ENCODE measurements around the gene ZNF423.

Gene ZNF423

DNA sequence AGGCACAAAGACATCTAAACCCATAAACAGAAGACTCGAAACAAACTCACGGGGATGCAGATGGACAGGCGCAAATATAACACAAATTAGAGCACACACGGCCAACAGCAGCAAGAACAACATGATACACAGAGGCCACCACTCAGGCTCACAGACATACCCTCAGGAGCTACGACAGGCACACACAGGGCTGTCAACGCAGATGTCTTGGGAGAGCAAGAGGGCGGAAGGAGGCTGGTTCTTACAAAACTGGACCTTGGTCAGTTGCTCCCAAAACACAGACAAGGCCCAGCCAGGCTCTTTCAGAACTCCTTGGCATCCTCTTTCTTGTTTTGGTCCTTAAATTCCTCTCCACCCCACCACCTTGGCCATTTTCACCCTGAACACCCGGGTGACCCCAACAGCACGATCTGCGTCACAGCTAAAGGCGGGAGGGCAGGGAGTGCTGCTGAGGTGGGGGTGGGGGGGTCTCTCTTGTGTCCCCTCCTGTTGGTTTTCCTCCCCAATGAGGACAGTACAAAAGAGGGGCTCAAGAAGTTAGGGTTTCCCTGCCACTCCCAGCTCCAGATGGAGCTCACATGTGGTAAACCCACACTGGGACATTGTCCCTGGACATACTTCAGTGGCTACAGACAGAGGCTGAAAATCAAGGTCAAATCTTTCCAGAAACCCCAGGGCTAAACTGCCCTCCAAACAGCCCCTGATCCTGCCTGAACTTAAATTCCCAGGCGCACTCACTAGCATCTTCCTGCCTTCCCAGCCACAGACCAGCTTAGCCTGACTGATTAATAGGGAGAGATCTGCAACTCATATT, 261.0 kb downstream of the ZNF423 start:
- no peak for DNase-seq

DNA sequence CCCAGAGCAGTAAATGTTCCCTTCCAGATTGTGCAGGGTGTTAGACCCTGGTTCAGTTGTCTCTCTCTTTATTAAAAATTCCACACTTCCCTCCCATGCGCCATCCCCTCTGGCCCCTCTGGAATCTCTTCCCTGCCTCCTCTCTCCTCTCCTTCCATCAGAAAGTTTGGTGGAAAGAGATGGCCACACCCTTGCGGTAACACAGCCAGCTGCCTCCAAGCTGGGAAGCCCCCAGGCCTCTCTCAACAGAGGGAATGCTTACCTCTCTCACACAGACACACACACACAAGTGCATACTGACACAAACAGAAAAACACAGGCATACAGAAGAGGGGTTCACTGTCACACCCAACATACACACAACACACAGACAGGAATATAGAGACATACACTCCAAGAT, 261.8 kb downstream of the ZNF423 start:
- DNase-seq = no peak

DNA sequence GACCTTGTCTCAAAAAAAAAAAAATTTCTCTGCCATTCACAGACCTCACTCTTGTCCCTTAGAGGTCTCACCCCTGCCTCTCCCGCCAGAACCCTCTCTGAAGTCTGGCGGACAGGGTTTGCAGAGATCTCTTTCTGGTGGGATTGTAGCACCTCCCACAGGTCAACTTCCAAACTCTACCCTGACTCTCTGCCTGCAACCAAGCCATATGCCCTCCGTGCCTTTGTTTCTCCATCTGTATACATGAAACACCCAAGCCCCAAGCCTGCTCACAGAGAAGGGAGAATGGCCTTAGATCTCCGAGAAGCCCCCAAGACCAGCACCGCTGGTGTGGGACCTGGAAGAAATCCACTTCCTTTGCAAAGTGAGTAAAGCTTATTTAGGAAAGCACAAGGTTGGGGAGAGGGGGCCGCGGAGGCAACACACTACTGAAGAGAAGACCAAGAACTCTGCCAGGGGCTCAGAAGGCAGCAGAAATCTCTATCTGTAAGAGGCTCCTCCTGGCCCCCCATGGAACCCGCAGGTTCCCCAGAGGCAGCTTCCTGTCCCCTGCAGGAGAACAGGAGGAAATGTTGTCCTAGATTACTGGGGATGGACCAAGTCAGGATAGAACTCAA, 262.4 kb downstream of the ZNF423 start:
- DNase-seq = no peak

DNA sequence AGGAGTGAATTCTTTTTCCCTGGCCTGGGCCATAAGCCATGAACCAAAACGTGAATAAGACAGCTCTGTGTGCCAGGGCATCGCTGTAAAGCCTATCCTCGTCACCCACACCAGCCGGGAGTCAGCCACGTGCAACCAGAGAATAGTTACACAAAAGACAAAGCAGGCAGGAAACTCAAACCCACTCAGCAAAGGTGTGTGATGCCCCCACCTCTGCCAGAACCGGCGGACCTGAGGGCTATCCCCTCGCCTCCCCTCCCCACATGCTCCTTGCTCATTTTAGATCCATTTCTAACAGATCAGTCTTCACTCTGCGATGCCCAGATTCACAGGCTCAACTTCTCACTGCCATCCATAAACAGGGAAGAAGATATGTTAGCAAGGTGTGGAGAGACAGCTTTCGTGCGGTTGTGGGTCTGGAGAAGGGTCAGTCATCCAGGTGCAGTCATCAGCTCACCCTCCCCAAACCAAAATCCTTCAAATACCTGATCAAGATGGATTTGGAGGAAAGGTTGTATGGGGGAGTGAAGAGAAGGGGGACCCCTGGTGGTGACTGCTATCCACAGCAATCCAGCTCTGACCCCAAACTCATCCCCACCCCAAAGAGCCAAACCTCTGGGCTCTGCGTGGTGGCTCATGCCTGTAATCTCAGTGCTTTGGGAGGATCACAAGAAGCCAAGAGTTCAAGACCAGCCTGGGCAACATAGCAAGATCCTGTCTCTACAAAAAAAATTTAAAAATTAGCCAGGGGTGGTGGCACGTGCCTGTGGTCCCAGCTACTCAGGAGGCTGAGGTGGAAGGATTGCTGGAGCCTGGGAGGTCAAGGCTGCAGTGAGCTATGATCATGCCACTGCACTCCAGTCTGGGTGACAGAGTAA, 263.1 kb downstream of the ZNF423 start:
- DNase-seq = no peak

DNA sequence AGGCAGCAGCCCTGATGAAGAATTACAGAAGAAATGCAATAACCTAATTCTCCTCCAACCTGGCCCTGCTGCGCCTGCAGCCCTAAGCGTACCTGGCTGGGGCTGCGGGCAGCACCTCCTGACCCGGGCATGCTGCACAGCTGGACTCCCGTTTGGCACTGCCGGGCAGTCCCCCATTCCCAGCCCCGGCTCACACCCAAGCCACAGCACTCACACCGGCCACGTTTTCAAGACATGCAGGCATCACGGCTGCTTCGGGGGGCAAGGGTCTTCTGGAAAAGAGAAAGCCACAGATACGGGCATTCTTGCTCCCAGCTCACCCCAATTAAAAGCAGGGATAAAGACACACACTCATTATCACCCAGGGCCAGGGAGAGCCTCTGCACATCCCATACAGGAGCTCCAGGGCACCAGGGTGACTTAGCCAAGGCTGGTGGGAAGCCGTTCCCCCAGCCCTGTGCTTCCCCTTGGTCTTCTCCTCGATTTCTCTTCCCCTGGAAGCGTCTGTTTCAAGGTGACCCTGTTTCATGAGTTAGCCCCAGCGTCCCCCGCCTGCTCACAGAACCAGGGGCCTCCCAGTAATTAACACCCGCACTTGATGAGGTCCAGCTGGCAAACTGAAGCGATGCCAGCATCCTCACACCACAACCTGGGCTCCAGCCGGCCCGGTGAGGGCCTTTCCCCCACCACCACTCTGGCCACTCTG, 265.6 kb downstream of the ZNF423 start:
- DNase-seq = no peak

DNA sequence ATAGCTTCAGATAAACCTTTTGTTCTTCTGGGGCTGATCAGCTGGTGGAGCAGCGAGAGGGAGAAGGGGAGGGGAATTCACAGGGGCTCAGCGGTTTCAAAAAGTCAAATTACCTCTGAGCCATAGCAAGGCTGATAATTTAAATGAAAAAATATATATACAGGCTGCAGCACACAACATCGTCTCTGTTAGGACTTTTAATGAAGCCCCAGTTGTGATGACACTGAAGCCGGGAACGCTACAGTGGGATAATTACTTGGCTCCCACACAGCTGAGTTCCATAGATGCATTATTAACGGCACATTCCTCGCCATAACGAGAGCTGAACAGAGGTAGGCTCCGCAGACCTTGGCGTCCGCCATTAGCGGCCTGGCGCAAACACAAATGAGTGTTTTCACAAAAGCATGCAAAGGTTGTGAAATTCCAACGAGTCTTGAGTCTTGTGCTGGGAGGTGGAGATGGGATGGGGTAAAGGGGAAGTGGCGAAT, 266.3 kb downstream of the ZNF423 start:
- no peak for DNase-seq

DNA sequence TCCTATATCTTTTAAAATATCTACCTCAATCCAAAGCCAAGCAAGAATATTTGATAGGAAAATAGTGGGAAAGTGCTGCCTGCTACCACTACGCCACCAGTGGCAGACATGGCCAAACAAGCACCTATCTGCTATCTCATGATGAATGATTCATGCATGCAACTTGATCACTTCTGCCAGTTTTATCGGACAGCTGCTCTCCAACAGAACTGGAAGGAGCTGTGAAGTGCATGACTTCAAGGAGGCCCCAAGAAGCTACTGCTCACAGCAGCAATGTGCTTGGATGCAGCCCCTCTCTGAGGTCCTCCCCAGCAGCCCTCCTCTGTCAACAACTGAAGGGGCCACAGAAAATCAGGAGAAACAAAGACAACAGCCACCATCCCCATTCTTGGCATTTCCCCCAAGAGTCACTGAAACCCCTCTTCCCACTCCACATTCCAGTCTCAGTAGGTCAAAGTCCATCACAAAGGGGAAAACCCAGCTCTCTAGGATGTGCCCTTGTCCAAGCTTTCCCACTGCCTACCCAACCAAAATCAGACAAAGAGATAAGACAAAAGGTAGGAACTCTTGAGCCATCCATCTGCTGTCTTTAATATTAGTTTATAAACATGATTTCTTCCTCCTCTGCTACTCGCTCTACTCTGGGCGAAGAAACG, 267.1 kb downstream of the ZNF423 start:
- DNase-seq = no peak

DNA sequence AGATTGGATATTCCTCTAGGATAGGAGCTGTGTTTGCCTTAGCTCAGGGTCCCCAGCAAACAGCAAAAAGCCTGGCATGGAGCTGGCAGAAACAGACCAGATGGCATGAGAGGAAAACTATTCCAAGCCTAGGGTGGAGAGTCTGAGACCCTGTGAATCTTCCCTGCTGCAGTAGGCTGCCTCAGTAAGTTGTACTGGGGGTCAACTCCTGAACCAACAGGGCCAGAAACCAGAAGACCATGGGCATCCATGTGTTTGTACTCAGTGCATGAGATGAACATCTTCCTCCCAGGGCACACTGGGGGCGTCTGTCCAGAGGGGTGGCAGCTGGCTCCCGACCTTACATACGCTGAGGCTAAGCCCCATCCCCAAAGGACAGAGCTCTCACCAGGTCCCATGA, 267.9 kb downstream of the ZNF423 start:
- no peak for DNase-seq

DNA sequence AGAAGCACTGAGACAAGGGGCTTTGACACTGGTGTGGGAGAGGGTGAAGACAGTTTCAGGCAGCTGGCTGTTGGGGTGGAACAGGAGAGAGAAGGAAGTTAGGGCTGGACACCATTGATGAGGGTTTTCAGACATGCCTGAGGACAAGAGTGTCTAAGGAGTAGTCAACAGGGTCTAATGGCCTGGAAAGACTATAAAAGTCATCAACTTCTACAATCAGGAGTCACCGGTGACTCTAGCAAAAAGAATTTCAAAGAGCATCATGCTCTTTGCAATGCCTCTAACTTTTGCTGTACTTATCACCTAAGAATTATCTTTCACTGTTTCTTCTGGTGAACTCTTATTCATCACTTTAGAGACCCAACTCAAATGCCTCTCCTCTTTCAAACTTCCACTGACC, 268.4 kb downstream of the ZNF423 start:
- no peak for DNase-seq

DNA sequence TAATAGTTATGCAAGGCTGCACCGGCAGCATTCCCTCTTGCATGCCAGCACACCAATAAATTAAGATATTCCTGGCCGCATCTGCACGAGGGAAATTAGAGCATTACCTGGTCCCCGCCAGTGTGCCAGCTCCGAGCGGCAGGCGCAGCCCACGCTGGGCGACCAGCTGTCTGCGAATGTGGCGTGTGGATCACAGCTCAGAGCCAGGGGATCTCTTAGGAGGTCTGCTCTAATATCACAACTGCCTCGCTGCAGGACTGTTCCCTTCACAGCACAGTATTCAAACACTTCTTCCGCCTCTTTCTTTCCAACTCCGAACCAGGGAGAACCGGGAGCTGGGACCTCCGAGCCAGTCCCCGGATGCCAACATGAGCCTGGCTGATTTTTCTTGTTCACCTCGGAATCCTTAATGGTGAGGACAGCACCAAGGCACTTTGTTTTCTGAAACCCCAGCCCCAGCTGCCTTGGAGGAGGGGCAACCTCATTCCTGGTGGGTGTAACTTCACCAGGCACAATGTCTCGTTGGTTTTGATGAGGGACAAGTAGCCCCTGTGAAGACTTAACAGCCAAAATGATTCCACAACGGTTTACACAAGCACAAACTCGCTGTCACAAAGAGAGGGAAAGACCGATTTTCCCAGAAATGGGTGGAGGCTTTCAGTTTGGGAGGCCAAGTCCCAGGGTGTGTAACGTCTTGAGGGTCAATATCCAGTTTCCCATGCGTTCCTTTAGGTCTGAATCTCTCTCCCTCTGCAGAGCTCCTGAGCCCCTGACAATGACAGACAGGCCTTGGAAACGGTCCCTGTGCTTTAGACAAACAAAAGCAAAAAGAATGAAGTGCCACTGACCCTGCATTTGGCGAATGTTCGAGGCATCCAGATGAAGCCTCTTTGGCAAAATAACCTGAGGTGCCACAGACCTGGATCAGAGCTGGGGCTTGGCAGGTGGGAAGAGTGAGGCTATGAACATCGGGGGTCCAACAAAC, 269.2 kb downstream of the ZNF423 start:
- DNase-seq = no peak

DNA sequence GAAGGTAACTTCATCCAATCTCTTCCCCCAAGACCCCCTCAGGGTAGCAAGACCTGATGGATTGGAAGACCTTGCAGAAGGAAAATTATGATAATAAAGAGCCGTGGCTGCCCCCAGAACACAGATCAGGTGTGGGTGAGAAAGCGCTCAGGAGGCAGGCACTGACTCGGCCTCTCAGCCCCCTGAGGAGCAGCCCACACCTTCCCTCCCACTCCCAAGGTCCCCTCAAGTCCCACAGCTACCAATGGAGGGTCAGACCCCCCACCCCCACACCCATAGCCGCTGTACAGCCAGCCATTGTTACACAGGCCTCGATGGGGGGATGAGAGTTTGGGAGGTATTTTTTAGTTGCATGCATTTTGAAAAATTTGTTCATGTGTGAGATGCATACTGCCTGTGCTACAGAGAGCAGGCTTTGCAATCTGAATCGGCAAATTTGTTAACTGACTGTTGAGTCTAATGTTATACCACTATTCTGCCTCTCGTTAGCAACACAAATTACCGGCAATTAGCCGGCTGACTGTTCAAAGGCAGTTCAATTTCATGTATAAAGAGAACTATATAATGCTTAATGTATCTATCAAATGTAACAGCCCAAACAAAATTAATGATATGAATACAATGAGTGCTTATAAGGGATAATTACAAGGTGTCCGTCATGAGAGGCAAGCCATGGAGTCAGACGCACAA, 270.6 kb downstream of the ZNF423 start:
- DNase-seq = no peak

DNA sequence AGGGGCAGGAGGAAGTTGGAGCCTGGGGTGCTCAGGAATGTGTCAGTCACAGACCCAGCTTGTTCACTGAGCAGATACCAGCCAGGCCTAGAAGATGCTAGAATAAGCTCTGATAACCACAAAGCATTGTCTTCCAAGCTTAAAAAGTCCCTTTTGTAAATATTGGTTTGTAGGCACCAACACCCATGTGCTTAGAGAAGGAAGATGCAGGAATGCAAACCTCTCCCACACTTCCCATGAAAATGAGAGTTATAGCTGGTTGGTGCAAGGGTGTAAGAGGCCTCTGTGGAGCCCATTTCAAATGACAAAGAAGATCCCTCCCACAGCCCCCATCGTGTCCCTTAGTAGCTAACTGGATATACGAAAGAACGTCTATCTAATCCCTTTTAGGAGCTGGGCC, 272.0 kb downstream of the ZNF423 start:
- no peak for DNase-seq

DNA sequence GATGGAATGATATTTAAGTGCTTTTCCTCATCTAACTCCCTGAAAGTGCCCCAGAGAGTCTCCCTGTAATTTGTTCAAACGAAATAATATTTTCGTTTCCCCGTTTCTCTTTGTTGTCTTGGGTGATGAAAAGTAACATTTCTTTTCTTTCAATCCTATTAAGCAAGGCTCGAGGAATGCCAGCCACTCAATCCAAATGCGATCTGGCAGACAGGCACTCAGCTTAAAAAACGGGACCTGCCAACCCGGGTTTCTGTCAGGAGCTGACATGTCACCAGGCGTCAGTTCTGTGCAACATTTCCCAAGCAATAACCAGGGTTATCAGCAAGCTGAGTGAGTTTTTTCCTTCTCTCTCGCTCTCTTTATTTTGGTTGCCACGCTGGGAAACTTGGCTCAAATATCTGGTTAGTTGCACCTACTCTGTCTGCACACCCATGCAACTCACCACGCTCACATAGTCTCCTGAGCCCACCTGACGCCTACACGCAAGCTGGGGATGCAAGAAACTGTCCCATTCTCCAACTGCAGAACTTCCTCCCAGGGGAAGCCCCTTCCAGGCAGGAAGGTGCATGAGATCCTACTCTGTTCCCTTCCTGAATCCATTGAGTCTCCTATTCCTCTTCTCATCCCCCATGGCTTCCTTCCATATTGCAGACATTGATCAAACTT, 274.1 kb downstream of the ZNF423 start:
- no peak for DNase-seq

DNA sequence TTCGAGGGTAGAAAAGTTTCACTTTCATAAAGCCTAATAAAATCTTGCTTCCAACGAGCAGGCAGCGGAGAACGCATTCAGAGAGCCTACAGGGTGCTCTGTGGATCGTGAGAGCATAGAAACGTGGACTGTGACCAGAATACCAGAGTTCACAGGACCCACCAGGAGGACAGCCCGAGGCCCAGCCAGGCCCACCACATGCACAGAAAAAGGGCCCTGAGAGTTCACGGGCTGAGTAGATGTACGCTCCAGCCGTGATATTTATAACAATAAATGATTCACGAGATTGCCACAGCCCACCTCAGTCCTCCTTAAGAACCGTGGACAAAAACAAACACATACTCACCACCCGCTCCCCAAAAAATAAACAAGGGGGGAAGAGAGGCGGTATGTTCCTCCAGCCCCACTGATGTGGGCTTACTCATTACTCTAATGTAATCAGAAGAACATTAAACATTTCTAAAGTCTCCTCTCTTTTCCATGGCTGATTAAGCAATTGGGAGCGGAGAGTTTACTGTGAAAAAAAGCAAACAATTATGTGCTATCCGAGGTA, 275.1 kb downstream of the ZNF423 start:
- DNase-seq = no peak

DNA sequence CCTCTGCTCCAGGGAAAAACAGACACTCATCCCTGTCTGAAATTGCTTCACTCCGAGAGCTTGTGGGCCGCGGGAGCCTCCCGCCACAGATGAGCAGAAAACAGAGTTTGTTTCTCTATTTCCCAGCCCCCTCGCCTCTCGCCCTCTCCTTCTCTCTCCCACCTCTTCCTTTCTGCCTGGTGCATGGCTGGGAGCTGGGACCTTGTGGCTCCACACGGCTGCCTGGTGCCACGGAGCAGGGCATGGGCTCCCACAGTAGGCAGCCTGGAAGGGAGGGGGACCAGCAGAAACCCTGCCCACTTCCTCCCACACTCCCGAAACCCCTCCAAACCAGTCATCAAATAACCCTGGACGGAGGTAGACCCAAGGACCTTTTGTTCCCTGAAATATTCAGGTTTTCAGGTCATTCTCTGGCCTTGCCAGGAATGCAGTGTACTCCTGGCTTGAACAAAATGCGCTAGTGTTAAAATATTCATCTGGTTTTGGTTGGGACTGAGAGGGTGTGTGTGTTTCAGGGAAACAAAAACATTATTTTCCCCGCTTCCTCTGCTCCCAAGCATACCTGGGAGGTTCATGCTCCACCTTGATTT, 277.4 kb downstream of the ZNF423 start:
- no peak for DNase-seq

DNA sequence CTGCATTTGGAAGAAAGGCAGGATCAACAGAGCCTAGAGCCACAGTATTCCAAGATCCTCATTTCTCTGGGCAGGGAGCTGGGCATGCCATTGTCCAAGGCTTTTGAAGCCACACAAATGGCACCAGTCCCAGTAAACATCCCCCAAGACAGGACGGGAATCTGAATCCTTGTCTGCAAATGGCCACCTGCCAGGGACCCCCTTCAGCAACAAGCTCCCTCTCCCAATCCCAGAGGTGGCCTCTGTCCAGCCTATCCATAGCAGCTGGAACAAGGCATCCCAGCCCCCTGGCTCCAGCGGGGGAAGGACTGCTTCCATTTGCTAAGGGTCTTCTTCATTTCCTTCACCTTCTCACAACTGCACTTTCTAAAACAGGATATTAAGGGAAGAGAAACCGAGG, 277.9 kb downstream of the ZNF423 start:
- DNase-seq = no peak

DNA sequence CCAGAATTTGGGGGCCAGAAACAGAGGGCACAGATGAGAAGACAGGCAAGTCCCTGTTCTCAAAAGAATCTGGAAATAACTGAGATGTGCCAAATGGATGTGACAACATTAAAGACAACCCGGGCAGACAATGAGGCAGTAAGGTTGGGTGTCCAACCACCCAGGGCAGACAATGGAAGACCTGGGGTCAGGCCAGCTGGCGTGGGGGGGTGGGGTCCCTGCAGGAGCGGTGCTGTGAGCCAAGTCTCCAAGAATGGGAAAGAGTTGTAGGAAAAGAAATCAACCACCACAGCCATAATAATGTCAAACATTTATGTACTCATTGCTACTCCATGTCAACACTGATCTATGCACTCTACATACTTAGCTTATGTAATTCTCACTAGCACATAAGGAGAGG, 279.0 kb downstream of the ZNF423 start:
- no peak for DNase-seq

DNA sequence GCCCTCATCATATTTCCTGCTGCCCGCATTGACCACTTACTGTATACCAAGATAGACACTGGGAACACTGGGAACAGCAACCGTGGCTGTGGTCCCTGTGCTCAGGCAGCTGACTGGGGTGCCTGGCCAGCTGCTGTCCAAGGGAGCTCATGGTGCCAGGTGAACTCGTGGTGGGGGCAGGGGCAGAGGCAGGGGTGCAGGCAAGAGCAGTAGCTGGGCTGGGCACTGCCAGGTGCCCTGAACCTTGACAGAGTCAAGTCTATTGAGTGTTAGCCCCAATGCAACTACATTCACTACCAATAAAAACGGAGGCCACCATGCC, 279.8 kb downstream of the ZNF423 start:
- no peak for DNase-seq
